Mesendoderm (in vitro differentiated cells): ENCODE measurements around the gene SLC28A1.

Source experiments
- DNase-seq: peaks from one replicate; pipeline ENCODE4 v3.0.0; 2013
- H2AK5ac ChIP-seq: 2 replicates; pipeline ENCODE4 v1.6.1; 2013; ENCODE audit warnings: low read length, inconsistent platforms
- H2BK120ac ChIP-seq: 2 replicates; pipeline ENCODE4 v1.6.1; 2013; ENCODE audit warnings: low read depth, mild to moderate bottlenecking, low read length, moderate library complexity, mixed read lengths
- H2BK15ac ChIP-seq: replicated peaks from 2 replicates; pipeline ENCODE4 v1.6.1; 2013; ENCODE audit warnings: low read depth, mild to moderate bottlenecking, moderate library complexity
- H2BK5ac ChIP-seq: 2 replicates; pipeline ENCODE4 v1.6.1; 2013; ENCODE audit warnings: low read length, inconsistent platforms
- H3K18ac ChIP-seq: 2 replicates; pipeline ENCODE4 v1.6.1; 2013; ENCODE audit warnings: mild to moderate bottlenecking, low read length, mixed read lengths
- H3K23ac ChIP-seq: one replicate; pipeline ENCODE4 v1.6.1; 2013; ENCODE audit warnings: low read length
- H3K27ac ChIP-seq: 2 replicates; pipeline ENCODE4 v1.5.1; 2013; ENCODE audit warnings: low read depth, mild to moderate bottlenecking, inconsistent platforms, low read length, moderate library complexity
- H3K27me3 ChIP-seq: 2 replicates; pipeline ENCODE4 v1.6.1; 2013; ENCODE audit warnings: low read length, control low read depth, mild to moderate bottlenecking, inconsistent platforms; ENCODE audit not compliant: insufficient read depth, poor library complexity
- H3K36me3 ChIP-seq: 2 replicates; pipeline ENCODE4 v1.6.1; 2013; ENCODE audit warnings: low read length, inconsistent platforms; ENCODE audit not compliant: control insufficient read depth, insufficient read depth
- H3K4ac ChIP-seq: one replicate; pipeline ENCODE4 v1.6.1; 2013; ENCODE audit warnings: low read depth, mild to moderate bottlenecking, low read length, moderate library complexity
- H3K4me1 ChIP-seq: 2 replicates; pipeline ENCODE4 v1.6.1; 2013; ENCODE audit warnings: low read depth, low read length, inconsistent platforms; ENCODE audit not compliant: control insufficient read depth
- H3K4me2 ChIP-seq: 2 replicates; pipeline ENCODE4 v1.6.1; 2013; ENCODE audit warnings: low read length
- H3K4me3 ChIP-seq: 2 replicates; pipeline ENCODE4 v1.5.1; 2013; ENCODE audit warnings: mild to moderate bottlenecking, low read length
- H3K56ac ChIP-seq: one replicate; pipeline ENCODE4 v1.6.1; 2013; ENCODE audit warnings: low read length
- H3K79me1 ChIP-seq: 2 replicates; pipeline ENCODE4 v1.6.1; 2013; ENCODE audit warnings: low read length, inconsistent platforms
- H3K79me2 ChIP-seq: 2 replicates; pipeline ENCODE4 v1.6.1; 2013; ENCODE audit warnings: mild to moderate bottlenecking, low read length; ENCODE audit not compliant: control insufficient read depth, insufficient read depth
- H3K9ac ChIP-seq: 2 replicates; pipeline ENCODE4 v1.6.1; 2013; ENCODE audit warnings: low read length, inconsistent platforms
- H4K5ac ChIP-seq: one replicate; pipeline ENCODE4 v1.6.1; 2013; ENCODE audit warnings: low read length
- H4K8ac ChIP-seq: one replicate; pipeline ENCODE4 v1.6.1; 2013; ENCODE audit warnings: low read depth, mild to moderate bottlenecking, control low read depth, low read length, moderate library complexity
- WGBS: extraction: QIAGEN DNeasy Blood & Tissue Kit; methylation state at CpG from one replicate; pipeline ENCODE4 v1.1.7; 2013; ENCODE audit warnings: low lambda C conversion rate, missing lambda C conversion rate; ENCODE audit not compliant: insufficient coverage; ENCODE audit errors: extremely low coverage; 5-methylcytosine and 5-hydroxymethylcytosine counted together

Gene SLC28A1

DNA sequence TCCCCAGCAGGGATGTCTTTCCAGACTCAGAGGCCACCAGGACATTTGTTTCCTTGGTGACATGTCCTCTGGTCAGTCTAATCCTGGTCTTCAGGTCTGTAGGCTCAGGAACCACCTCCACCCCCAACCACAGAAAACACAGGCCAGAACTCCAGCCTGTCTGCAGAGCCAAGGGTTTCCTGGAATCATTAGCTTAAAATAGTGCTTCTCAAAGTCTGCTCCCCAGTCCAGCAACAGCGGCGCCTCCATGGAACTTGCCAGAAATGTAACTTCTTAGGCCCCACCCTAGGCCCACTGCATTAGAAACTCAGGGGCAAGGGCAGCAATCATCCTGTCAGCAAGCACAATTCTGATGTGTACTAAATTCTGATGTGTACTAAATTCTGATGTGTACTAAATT lies 20.0 kb downstream of the SLC28A1 start:
- H2BK15ac ChIP-seq: no peak overlapping the region
- no peak overlapping the region for H4K5ac ChIP-seq
- H3K36me3 ChIP-seq: no peaks in the 10 kb centered on the region
- no peak overlapping the region for H3K56ac ChIP-seq
- H3K79me1 ChIP-seq: no peaks in the 10 kb centered on the region
- H2BK5ac ChIP-seq: no peak overlapping the region
- H4K8ac ChIP-seq: no peak overlapping the region
- no peak overlapping the region for H2AK5ac ChIP-seq
- no peaks in the 10 kb centered on the region for H3K4me1 ChIP-seq
- no peak overlapping the region for H3K4ac ChIP-seq
- no peak overlapping the region for H3K23ac ChIP-seq
- no peak overlapping the region for H3K18ac ChIP-seq
- no peak overlapping the region for H3K9ac ChIP-seq
- no peak overlapping the region for H2BK120ac ChIP-seq
- H3K4me3 ChIP-seq: no peak overlapping the region
- no peak for DNase-seq
- WGBS: no CpG with 5 or more reads among the region's 2 CpGs
- no peaks in the 10 kb centered on the region for H3K27me3 ChIP-seq
- H3K4me2 ChIP-seq: no peak overlapping the region
- H3K79me2 ChIP-seq: no peaks in the 10 kb centered on the region
- H3K27ac ChIP-seq: no peak overlapping the region

DNA sequence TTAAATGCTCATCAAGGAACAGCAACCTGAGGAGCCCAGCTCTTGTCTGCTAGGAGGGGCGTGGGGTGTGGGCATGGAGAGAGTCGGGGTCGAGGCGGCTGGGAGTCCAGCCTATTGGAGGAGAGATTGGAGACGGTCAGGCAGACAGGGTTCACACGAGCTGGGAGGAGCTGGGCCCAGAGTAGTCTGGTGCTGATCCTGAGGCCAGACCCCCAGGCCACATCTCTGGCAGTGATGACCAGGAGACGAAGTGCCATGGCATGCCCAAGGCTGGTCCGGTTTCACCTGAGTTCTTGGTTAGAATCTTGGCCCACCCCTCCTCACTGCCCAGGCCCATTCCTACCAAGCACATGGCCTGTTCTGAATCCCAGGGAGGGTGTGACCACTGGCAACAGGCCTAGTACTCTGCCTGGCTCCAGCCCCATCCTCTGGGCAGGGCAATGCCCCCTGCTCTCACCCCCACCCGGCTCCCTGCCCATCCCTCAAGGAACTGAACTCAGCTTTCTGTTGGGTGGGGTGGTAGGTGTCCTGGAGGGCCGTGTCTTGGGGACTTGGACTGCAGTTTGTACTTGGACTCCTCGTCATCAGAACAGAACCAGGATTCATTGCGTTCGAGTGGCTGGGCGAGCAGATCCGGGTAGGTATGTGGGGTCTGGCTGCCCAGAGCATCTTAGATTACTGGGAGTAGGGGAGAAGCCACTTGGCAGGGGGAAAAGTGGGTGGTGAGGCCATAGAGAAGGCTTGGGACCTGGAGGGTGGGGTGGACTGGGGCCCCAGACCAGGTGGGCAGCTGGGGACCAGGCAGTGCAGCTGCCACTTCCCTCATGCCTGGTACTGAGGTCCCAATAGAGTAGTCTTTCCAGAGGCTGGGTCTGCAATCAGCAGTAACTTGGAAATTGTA lies 20.8 kb downstream of the SLC28A1 start:
- Histone ChIP-seq H3K27ac (no peak overlapping the region), H3K36me3 (no peaks in the 10 kb centered on the region), H3K9ac (no peak overlapping the region), H2BK120ac (no peak overlapping the region), H4K5ac (no peak overlapping the region), H3K4me2 (no peak overlapping the region), H2BK15ac (no peak overlapping the region), H3K4ac (no peak overlapping the region), H2AK5ac (no peak overlapping the region), H3K4me3 (no peak overlapping the region), H3K18ac (no peak overlapping the region), H3K79me2 (no peaks in the 10 kb centered on the region), H3K4me1 (no peaks in the 10 kb centered on the region), H3K27me3 (no peaks in the 10 kb centered on the region), H3K23ac (no peak overlapping the region), H3K56ac (no peak overlapping the region), H3K79me1 (no peaks in the 10 kb centered on the region), H2BK5ac (no peak overlapping the region), H4K8ac (no peak overlapping the region)
- no peak for DNase-seq
- WGBS: no CpG with 5 or more reads among the region's 15 CpGs

DNA sequence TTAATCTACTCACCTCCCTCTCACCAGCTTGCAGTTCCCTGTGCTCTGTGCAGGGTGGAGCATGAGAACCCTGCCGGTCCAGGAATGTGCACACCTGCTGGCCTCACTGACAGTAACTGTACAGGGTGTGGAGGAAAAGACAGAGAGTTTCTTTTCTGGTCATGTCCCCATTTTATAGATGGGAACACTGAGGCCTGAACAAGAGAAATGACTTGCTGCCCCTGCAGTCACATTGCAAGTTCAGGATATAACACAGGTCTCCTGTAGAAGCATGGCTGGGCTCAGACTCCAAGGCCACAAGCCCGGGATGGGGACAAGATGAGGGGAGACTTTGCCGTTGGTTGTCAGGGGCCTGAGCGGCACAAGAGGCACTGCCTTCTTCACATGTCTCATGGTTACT lies 23.3 kb downstream of the SLC28A1 start:
- no peaks in the 10 kb centered on the region for H3K27me3 ChIP-seq
- H4K8ac ChIP-seq: no peak overlapping the region
- WGBS: no CpG with 5 or more reads among the region's 4 CpGs
- no peak overlapping the region for H2BK120ac ChIP-seq
- H3K79me1 ChIP-seq: no peaks in the 10 kb centered on the region
- H3K27ac ChIP-seq: no peak overlapping the region
- H3K56ac ChIP-seq: no peak overlapping the region
- no peak overlapping the region for H3K4me3 ChIP-seq
- no peaks in the 10 kb centered on the region for H3K4me1 ChIP-seq
- no peak overlapping the region for H3K4ac ChIP-seq
- no peak for DNase-seq
- no peak overlapping the region for H3K9ac ChIP-seq
- H2BK5ac ChIP-seq: no peak overlapping the region
- H2AK5ac ChIP-seq: no peak overlapping the region
- H3K36me3 ChIP-seq: no peaks in the 10 kb centered on the region
- H4K5ac ChIP-seq: no peak overlapping the region
- H2BK15ac ChIP-seq: no peak overlapping the region
- no peak overlapping the region for H3K4me2 ChIP-seq
- H3K79me2 ChIP-seq: no peaks in the 10 kb centered on the region
- H3K23ac ChIP-seq: no peak overlapping the region
- no peak overlapping the region for H3K18ac ChIP-seq

DNA sequence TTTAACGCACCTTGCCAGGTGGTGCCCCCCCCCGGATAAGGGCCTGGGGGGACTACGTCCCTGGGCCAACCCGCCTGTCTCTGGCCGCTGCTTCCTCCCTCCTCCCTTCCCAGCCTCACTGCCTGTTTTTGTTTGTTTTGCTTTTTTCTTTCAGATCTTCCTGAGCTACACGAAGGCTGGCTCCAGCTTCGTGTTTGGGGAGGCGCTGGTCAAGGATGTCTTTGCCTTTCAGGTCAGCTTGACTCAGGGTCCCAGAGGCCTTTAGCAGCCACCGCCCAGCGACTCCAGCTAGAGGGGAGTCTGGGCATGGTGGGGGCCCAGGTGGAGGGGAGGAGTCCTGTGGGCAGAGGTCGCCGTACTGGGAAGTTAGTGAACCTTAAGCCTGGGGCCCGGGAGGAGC lies 24.1 kb downstream of the SLC28A1 start:
- H3K27me3 ChIP-seq: no peaks in the 10 kb centered on the region
- H3K56ac ChIP-seq: no peak overlapping the region
- H4K5ac ChIP-seq: no peak overlapping the region
- H2AK5ac ChIP-seq: no peak overlapping the region
- H3K27ac ChIP-seq: no peak overlapping the region
- no peak overlapping the region for H3K23ac ChIP-seq
- no peak overlapping the region for H3K9ac ChIP-seq
- H2BK5ac ChIP-seq: no peak overlapping the region
- no peak overlapping the region for H3K18ac ChIP-seq
- no peak overlapping the region for H3K4me2 ChIP-seq
- no peak for DNase-seq
- no peaks in the 10 kb centered on the region for H3K36me3 ChIP-seq
- no peak overlapping the region for H4K8ac ChIP-seq
- no peaks in the 10 kb centered on the region for H3K79me1 ChIP-seq
- no peaks in the 10 kb centered on the region for H3K4me1 ChIP-seq
- no peak overlapping the region for H3K4ac ChIP-seq
- no CpG with 5 or more reads among the region's 13 CpGs for WGBS
- no peak overlapping the region for H2BK15ac ChIP-seq
- H3K79me2 ChIP-seq: no peaks in the 10 kb centered on the region
- no peak overlapping the region for H2BK120ac ChIP-seq
- H3K4me3 ChIP-seq: no peak overlapping the region

DNA sequence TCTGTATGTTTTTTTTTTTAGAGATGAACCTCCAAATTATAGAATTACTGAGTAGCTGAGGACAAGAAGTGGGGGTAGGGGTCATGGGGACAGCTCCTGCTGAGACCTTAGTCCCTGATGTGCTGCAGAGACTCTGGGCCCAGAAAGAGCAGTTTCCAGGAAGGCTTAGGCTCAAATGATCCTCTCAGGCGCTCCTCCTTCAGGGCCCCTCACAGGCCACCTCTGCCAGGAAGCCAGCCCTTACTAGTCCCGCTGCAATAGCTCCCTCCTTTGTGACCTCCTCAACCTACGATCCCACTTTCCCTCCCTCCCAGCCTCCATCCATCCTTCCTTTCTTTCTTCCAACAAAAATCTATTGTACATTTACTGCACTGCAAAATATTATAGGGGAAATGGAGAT lies 24.6 kb downstream of the SLC28A1 start:
- no peak overlapping the region for H2AK5ac ChIP-seq
- no peak overlapping the region for H3K56ac ChIP-seq
- H3K79me2 ChIP-seq: no peaks in the 10 kb centered on the region
- H3K27me3 ChIP-seq: no peaks in the 10 kb centered on the region
- no peak overlapping the region for H3K18ac ChIP-seq
- H3K4ac ChIP-seq: no peak overlapping the region
- no peak for DNase-seq
- no peaks in the 10 kb centered on the region for H3K4me1 ChIP-seq
- no peak overlapping the region for H2BK120ac ChIP-seq
- no peak overlapping the region for H3K9ac ChIP-seq
- H3K4me2 ChIP-seq: no peak overlapping the region
- no peak overlapping the region for H2BK15ac ChIP-seq
- no peak overlapping the region for H2BK5ac ChIP-seq
- no peak overlapping the region for H3K23ac ChIP-seq
- WGBS: 100% methylated on average over 1 of the region's 3 CpGs
- H3K79me1 ChIP-seq: no peaks in the 10 kb centered on the region
- H3K36me3 ChIP-seq: no peaks in the 10 kb centered on the region
- H3K4me3 ChIP-seq: no peak overlapping the region
- H4K8ac ChIP-seq: no peak overlapping the region
- no peak overlapping the region for H4K5ac ChIP-seq
- H3K27ac ChIP-seq: no peak overlapping the region

DNA sequence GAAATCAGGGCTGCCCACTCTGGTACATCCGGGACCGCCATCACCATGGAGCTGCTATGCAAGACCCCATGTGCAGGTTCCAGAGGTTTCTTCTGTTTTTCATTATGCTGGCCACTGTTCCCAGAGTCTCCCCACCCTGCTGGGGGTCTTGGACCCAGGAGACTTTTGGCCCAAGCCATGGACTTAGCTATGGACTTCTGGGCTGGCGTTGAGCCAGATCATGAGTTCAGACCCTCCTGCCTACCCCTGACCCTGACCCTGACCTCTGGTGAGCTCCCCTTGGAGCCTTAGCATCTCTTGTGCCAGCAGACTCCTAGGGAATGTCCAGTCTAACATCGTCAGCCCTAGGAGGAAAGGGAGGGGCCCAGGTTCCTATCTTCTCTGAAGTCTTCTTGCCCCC lies 25.3 kb downstream of the SLC28A1 start:
- H3K4ac ChIP-seq: no peak overlapping the region
- no CpG with 5 or more reads among the region's 4 CpGs for WGBS

More for the DNA sequence above, 25.3 kb downstream of the SLC28A1 start:
- H2BK120ac ChIP-seq: no peak overlapping the region
- no peaks in the 10 kb centered on the region for H3K79me2 ChIP-seq
- H3K4me1 ChIP-seq: peaks cover under 1% of the 10 kb centered on the region
- no peak overlapping the region for H4K8ac ChIP-seq
- H3K23ac ChIP-seq: no peak overlapping the region
- H3K9ac ChIP-seq: no peak overlapping the region
- H3K4me2 ChIP-seq: no peak overlapping the region
- no peak for DNase-seq
- no peak overlapping the region for H3K18ac ChIP-seq
- H3K27ac ChIP-seq: no peak overlapping the region
- H2AK5ac ChIP-seq: no peak overlapping the region
- no peaks in the 10 kb centered on the region for H3K27me3 ChIP-seq
- no peak overlapping the region for H2BK15ac ChIP-seq
- no peaks in the 10 kb centered on the region for H3K36me3 ChIP-seq
- H3K79me1 ChIP-seq: no peaks in the 10 kb centered on the region
- H2BK5ac ChIP-seq: no peak overlapping the region
- no peak overlapping the region for H3K4me3 ChIP-seq
- H3K56ac ChIP-seq: no peak overlapping the region
- H4K5ac ChIP-seq: no peak overlapping the region
